ENCODE results near the gene TTC9B. TPM values are rescaled to one million over a fixed set of nuclear protein-coding genes. Genes with fewer than 3 reads are reported as not detected.
A peak's percentile ranks its signal among the peaks of the same experiment; 100 is the strongest.

Gene TTC9B
- total and polyA plus RNA-seq, 2 of the 13 experiments (the other 11 are each of a cell fraction or from before 2014, with no cell fraction given), result not detected

DNA sequence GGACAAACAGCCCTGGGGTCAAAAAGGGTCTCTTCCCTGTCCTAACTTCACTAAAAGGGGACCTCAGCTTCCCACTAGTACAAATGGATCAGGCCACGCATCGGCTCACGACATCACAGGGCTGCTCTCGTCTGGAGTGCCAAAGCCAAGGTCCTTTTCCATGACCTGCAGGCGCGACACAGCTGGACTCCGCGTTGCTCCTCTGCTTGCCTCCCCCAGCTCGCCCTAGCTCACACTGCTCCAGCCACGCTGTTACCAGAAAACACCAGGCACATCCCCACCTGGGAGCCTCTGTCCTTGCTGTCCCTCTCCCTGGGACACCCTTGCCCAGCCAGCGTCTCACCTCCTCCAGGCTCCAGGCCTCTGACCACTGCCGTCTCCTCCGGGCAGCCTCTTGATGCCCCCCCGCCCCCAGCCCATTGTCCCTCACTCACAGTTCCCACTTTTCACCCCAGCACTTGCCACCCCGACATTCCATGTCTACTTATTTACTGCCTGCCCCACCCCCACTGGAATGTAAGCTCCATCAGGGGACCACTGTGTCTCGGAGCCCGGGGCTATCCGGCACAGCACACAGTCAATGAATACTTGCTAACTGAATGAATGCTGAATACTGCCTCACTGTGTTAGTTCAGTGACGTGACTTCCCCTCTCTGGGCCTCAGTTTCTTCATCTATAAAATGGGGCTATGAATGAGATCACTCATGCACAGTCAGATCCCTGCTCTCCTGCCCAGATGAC lies 46.3 kb upstream of the TTC9B start:
- Histone ChIP-seq H3K9me3 (ENCODE audit: low read length) (no peaks in the 10 kb centered on the region), H3K27ac (ENCODE audit: extremely low read length, insufficient read depth, low read length) (no peak overlapping the region), H3K27me3 (ENCODE audit: control insufficient read depth in 1 of 2, insufficient read depth in 2 of 2, low read length in 2 of 2) (no peaks in the 10 kb centered on the region), H3K4me2 (ENCODE audit: low read depth, low read length) (no peak overlapping the region), H3K4me3 (replicated peaks in 1 of 3; ENCODE audit: insufficient read depth in 1 of 3, low read depth in 2 of 3, low read length in 3 of 3) (no peak overlapping the region), H3K79me2 (ENCODE audit: insufficient read depth, low read length) (peaks cover 50% of the 10 kb centered on the region), H3K4me1 (ENCODE audit: insufficient read depth, low read length) (peaks cover 17% of the 10 kb centered on the region), H2AFZ (ENCODE audit: low read length) (no peak overlapping the region), H4K20me1 (ENCODE audit: insufficient read depth, low read length) (peaks cover 20% of the 10 kb centered on the region; the same call in 1 of the 2 replicates), H3K36me3 (replicated peaks in 1 of 2; ENCODE audit: control insufficient read depth in 1 of 2, insufficient read depth in 2 of 2, low read length in 2 of 2) (peaks cover 13 to 31% of the 10 kb centered on the region in 2 experiments; a peak in 4 of 5 replicates), H3K9ac (ENCODE audit: insufficient read depth, low read depth, low read length) (no peak overlapping the region)
- intact Hi-C loops (cut with micrococcal nuclease; ENCODE audit: unreplicated experiment), result no loop called here
- CTCF ChIA-PET (ENCODE audit: low intra/inter-chr PET ratio, low total read pairs), result no interaction called here
- no peak for ATAC-seq
- no TSS peak for BruUV-seq (replicated peaks)
- no peak for DNase-seq (ENCODE audit: low spot score)
- POLR2A ChIA-PET, result no interaction called here
- in situ Hi-C loops (cut with HindIII; ENCODE audit: extremely low pct_ligation_motif_present, low pct_unique_long_range_greater_than_20kb), result no loop called here
- TF ChIP-seq HCFC1 (IDR thresholded peaks at IDR 0.05; ENCODE audit: low read depth, low read length) (no peak), ZNF629 (CRISPR knock-in tag; conservative IDR thresholded peaks at IDR 0.05) (peak; percentile 86)
- WGBS (ENCODE audit: low lambda C conversion rate), result 94% methylated on average over 19 of the region's 19 CpGs
- FAIRE-seq, result no peak

DNA sequence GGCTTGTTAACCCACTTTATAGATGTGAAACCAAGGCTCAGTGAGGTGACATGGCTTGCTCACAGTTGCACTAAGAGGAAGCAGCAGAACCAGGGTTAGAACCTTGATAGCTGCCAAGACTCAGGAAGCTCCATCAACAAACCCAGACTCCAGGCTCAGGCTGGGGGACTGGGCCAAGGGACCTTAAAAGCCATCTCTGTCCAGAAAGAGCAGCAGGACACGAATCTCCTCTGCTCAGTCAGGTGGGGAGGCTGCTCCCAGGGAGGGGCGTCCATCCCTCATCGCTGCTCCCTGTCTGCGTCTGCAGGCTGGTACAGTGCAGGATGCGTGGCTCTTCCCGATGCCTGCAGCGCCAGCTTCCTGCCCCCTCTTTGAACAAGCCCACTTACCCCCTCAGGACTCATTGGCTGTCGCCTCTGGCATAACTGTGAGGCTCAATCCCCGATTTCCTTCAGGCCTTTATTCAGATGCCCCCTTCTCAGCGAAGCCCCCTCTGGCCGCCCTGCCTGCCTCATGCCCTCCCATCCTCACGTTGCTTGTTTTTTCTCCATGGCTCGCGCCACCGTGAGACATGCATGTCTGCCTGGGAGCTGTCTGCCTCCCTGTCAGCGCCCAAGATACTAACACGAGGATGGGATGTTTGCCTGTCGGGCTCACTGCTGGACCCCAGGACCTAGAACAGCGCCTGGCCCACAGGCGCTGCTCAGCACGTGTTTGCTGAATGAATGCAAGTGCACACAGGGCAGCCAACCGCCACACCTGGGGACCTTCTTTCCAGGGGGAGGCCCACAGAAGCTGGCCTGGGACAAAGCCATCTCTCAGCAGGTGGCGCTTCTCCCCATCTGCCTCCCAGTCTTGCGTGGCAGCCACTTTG lies 45.5 kb upstream of the TTC9B start:
- WGBS (ENCODE audit: low lambda C conversion rate), result 97% methylated on average over 18 of the region's 24 CpGs
- no peaks in the 10 kb centered on the region for H3K27me3 ChIP-seq (ENCODE audit: control insufficient read depth in 1 of 2, insufficient read depth in 2 of 2, low read length in 2 of 2)
- DNase-seq (ENCODE audit: low spot score) (no peak), ATAC-seq (no peak), FAIRE-seq (no peak)
- BruUV-seq (replicated peaks), result no TSS peak
- H3K4me3 ChIP-seq (replicated peaks in 1 of 3; ENCODE audit: insufficient read depth in 1 of 3, low read depth in 2 of 3, low read length in 3 of 3), result no peak overlapping the region
- intact Hi-C loops (cut with micrococcal nuclease; ENCODE audit: unreplicated experiment), result no loop called here
- H3K9me3 ChIP-seq (ENCODE audit: low read length), result no peaks in the 10 kb centered on the region
- ChIA-PET CTCF (ENCODE audit: low intra/inter-chr PET ratio, low total read pairs) (no interaction called here), POLR2A (no interaction called here)
- peaks cover 13 to 31% of the 10 kb centered on the region in 2 experiments; a peak in 4 of 5 replicates for H3K36me3 ChIP-seq (replicated peaks in 1 of 2; ENCODE audit: control insufficient read depth in 1 of 2, insufficient read depth in 2 of 2, low read length in 2 of 2)
- TF ChIP-seq ZNF552 (CRISPR knock-in tag; IDR thresholded peaks at IDR 0.05; ENCODE audit: borderline replicate concordance), result no peak
- TF ChIP-seq ZSCAN22 (CRISPR knock-in tag; IDR thresholded peaks at IDR 0.05), result no peak
- no peak for TF ChIP-seq MBNL3 (CRISPR knock-in tag; conservative IDR thresholded peaks at IDR 0.05)
- no peak for TF ChIP-seq ZSCAN9 (CRISPR knock-in tag; IDR thresholded peaks at IDR 0.05; ENCODE audit: borderline replicate concordance)
- peak; percentile 55 for TF ChIP-seq AGO2 (optimal IDR thresholded peaks at IDR 0.05; ENCODE audit: low read depth, low read length)
- no peak for TF ChIP-seq CBX1 (IDR thresholded peaks at IDR 0.05; ENCODE audit: low read depth)
- TF ChIP-seq SNRNP70 (IDR thresholded peaks at IDR 0.05; ENCODE audit: low read depth, low read length), result no peak
- peaks cover 16% of the 10 kb centered on the region; the same call in 1 of the 2 replicates for H4K20me1 ChIP-seq (ENCODE audit: insufficient read depth, low read length)
- H3K9ac ChIP-seq (ENCODE audit: insufficient read depth, low read depth, low read length), result no peak overlapping the region
- H3K4me2 ChIP-seq (ENCODE audit: low read depth, low read length), result no peak overlapping the region
- H3K79me2 ChIP-seq (ENCODE audit: insufficient read depth, low read length), result peaks cover 50% of the 10 kb centered on the region
- H3K4me1 ChIP-seq (ENCODE audit: insufficient read depth, low read length), result peaks cover 9% of the 10 kb centered on the region
- no peak overlapping the region for H3K27ac ChIP-seq (ENCODE audit: extremely low read length, insufficient read depth, low read length)
- H2AFZ ChIP-seq (ENCODE audit: low read length), result no peak overlapping the region
- in situ Hi-C loops (cut with HindIII; ENCODE audit: extremely low pct_ligation_motif_present, low pct_unique_long_range_greater_than_20kb), result no loop called here
